GM19193 (cell line): Measurements from ENCODE around the gene MYL4.

Experiments used
- POLR2A ChIP-seq: IDR thresholded peaks from 4 replicates; pipeline ENCODE4 v1.6.1; 2011; ENCODE audit not compliant: insufficient read depth, insufficient read length; ENCODE audit errors: extremely low read depth

MYL4 gene

DNA sequence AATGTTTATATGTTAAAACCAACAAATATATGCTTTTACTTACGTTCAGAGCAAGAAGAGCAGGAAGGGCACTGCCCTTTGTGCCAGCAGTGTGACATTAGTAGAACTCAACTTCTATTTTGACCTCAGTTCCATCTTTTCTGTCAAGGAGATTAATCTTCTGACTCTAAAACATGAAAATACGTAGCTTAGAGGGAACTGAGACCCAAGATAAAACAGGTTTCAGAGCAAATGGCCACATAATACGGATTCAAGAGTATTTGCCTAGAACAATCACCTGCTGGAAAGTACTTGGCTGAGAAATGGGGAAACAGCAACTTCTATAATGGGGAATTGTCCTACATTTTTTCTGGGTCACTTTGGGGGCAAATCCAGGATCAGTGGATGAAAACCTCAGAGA, 22.2 kb downstream of the MYL4 start:
- no peak for TF ChIP-seq POLR2A

- TF ChIP-seq POLR2A, result no peak
These were observed 22.7 kb downstream of the MYL4 start for GRCh38 chr17:47231866-47232265.

DNA sequence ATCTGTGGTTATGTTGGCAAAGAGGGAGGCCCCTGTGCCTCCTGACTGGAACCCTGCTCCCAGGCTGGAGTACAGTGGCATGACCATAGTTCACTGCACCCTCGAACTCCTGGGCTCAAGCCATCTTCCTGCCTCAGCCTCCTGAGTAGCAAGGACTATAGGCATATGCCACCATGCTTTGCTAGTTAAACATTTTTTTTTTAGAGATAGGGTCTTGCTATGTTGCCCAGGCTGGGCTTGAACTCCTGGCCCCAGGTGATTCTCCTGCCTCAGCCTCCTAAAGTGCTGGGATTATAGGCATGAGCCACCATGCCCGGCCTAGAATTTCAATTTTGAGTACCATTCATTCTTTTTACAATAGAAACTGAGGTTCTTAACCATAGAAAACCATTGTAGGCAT, 23.3 kb downstream of the MYL4 start:
- no peak for TF ChIP-seq POLR2A

GRCh38 chr17:47235506-47235905, 26.4 kb downstream of the MYL4 start:
- TF ChIP-seq POLR2A, result no peak

DNA sequence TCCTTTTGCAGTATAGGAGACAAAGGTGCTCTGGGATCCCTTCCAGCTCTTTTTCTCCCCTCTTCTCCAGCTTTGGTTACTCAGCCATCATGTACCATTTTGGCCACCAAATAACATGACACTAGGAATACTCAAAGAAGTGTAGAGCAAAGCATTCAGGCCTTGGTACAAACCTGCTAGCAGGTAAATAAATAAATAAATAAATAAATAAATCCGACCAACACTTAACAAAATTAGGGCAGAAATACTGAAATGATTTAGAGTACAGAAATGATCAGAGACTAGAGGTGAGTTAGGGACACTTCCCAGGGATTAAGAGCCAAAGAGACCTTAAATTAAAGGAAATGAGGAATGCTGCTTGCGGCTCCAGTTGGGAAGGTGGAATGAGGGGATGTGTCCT, 26.8 kb downstream of the MYL4 start:
- TF ChIP-seq POLR2A, result no peak

DNA sequence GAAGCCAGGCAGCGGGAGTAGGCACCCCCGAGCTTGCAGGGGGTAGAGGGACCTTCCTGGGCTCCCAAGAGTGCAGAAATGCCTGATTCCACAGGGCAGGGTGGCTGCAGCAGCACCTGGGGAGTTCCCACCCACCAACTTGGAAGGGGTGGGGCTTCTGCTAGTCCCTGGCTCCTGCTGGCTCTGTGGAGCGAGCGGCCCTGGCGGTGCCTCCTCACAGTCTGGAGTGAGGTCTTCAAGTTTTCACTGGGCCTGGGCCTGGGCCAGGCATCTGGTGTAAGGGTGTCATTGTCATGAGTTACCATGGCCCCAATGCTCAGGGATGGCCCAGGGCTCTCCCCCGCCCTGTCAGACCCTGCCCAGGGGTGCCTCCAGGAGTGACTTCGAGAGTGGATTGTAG, 28.7 kb downstream of the MYL4 start:
- no peak for TF ChIP-seq POLR2A

DNA sequence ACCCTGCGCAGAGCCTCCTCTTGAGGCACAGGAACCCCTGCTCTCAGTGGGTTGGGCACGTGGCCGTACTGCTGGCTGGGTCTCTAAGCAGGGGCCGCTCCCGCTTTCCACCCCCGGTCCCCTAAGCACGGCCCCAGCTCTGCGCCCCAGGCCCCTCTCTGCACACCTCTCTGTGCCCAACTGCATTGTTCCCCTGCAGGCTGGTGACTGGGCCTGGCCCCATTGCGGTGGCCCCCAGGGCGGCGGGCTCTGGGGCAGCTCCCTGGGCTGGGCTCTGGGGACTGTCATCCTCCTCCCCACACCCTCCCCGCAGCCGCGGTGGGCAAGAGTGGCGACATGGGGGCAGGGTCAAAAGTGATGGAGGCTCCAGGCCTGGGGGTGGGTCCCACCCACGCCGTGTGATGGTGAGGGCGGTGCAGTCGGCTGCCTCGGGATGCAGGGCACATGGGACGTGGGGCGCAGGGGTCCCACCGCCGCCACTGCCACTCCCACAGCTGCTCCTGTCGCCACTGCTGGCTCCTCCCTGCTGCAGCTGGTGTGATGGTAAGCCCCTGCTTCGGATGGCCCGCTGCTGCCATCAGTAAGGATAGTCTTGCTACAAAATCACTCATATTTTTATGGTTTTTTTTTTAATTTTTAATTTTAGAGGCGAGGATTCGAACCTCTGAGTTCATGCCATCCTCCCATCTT, 29.3 kb downstream of the MYL4 start:
- no peak for TF ChIP-seq POLR2A

- TF ChIP-seq POLR2A, result no peak
These were observed 30.4 kb downstream of the MYL4 start for GRCh38 chr17:47239619-47239966.

GRCh38 chr17:47239967-47240651, 31.0 kb downstream of the MYL4 start:
- no peak for TF ChIP-seq POLR2A

GRCh38 chr17:47240806-47241205, 31.7 kb downstream of the MYL4 start:
- no peak for TF ChIP-seq POLR2A

- no peak for TF ChIP-seq POLR2A
These were observed 33.5 kb downstream of the MYL4 start for GRCh38 chr17:47242648-47243047.

GRCh38 chr17:47243737-47244598, 34.8 kb downstream of the MYL4 start:
- TF ChIP-seq POLR2A, result no peak

DNA sequence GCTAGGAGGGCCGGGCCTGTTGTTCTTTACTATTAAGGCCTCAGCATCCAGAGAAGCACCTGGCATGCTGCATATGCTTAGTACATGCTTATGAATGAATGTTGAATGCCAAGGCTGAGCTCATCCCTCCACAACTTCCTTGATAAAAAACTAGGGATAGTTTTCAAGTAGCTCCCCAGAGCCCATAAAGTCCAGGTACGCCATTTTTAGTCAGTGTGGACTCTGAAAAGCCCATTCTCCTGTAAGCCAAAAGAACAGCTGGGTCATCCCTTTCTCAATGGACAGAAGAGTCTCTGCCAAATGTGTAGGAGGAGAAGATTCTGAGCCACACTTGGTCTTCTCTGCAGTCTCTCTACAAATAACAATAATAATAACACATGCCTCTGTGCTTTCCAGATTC, 35.5 kb downstream of the MYL4 start:
- no peak for TF ChIP-seq POLR2A

GRCh38 chr17:47246120-47246519, 37.0 kb downstream of the MYL4 start:
- TF ChIP-seq POLR2A, result no peak

GRCh38 chr17:47250855-47251254, 41.7 kb downstream of the MYL4 start:
- TF ChIP-seq POLR2A, result no peak
